ENCODE measurements around the gene IL18BP.

DNA sequence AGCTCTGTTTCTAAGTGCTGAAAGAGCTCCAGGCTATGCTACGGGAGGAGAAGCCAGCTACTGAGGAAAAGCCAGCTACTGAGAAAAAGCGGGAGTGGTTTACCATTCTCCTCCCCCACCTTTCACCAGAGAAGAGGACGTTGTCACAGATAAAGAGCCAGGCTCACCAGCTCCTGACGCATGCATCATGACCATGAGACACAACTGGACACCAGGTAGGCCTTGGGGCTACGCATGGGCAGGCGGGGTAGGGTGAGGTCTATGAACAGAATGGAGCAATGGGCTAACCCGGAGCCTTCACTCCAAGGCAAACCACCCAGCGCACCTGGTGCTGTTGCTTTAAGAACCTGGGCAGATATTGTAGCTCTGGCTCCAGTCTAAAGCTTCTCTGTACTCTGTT is 1.1 kb downstream of the IL18BP start:
- TF ChIP-seq CTCF (conservative IDR thresholded peaks at IDR 0.05 in 1 of 2, IDR thresholded peaks at IDR 0.05 in 1 of 2; ENCODE audit: extremely low read depth in 1 of 2, insufficient read depth in 1 of 2, low read depth in 1 of 2, low read length in 2 of 2) (no peak), EZH2 (IDR thresholded peaks at IDR 0.05; ENCODE audit: borderline replicate concordance, low read length) (no peak)

Measured in mammary epithelial cell (primary cell).